OCI-LY1 (cell line): ENCODE measurements around the gene MFN1.

ENCODE experiments used
- EZH2 ChIP-seq: fragments of 200-600 bp; sonication (generic), shearing (Covaris generic); IDR thresholded peaks from 2 replicates; pipeline ENCODE4 v1.8.0; 2017; ENCODE audit warnings: borderline replicate concordance, mixed run types, mild to moderate bottlenecking, antibody characterized with exemption, low read length, moderate library complexity, mixed read lengths
- TF ChIP-seq, protein P1 (sequence below): fragments of 200-600 bp; sonication (generic), shearing (Covaris generic); IDR thresholded peaks from 2 replicates; pipeline ENCODE4 v1.5.1; 2017; ENCODE audit warnings: mild to moderate bottlenecking, antibody characterized with exemption, low read length, moderate library complexity, mixed read lengths

DNA sequence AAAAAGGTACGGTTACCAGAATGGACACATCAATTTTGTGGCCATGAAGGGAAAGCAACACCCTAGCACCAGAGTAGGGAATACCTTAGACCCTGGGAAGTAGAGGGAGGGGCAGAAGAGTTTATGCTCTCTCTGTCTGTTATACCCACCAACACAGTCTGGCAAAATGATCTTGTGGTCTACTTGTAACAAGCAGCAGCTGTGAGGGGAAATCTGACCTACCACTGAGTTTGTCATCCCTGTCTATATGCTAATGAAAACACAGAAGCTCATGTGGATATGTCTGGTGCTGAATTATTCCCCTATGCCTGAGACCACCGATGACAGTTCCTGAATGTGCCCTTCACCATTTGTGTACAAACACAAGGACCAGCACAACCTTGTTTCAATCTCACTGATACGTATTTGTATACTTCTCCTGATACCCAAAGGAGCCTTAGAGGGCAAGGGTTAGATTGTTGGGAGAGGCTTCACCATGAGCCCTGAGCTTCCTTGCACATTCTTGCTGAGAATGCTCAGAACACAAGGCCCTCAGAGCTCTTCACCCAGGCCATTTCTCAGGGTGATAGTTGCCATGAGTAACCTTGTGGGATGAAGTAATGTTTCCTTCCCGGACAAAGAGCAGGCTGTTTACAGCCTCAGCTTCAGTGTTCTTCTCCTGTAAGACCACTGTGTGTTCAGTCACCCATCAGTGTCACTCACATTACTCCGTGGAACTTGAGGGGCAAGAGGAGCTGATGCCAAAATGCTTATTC, 49.4 kb upstream of the MFN1 start:
- TF ChIP-seq, protein P1, sequence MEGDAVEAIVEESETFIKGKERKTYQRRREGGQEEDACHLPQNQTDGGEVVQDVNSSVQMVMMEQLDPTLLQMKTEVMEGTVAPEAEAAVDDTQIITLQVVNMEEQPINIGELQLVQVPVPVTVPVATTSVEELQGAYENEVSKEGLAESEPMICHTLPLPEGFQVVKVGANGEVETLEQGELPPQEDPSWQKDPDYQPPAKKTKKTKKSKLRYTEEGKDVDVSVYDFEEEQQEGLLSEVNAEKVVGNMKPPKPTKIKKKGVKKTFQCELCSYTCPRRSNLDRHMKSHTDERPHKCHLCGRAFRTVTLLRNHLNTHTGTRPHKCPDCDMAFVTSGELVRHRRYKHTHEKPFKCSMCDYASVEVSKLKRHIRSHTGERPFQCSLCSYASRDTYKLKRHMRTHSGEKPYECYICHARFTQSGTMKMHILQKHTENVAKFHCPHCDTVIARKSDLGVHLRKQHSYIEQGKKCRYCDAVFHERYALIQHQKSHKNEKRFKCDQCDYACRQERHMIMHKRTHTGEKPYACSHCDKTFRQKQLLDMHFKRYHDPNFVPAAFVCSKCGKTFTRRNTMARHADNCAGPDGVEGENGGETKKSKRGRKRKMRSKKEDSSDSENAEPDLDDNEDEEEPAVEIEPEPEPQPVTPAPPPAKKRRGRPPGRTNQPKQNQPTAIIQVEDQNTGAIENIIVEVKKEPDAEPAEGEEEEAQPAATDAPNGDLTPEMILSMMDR = no peak
- TF ChIP-seq EZH2 = no peak
